Measurements from ENCODE around the gene CDK6.

CDK6 gene

GRCh38 chr7:92793656-92794205, 42.6 kb downstream of the CDK6 start:
- no peak for DNase-seq (ENCODE audit: low read depth in 2 of 2)

GRCh38 chr7:92790992-92791391, 45.4 kb downstream of the CDK6 start:
- no peak for DNase-seq (ENCODE audit: low read depth in 2 of 2)

GRCh38 chr7:92788559-92789183, 47.7 kb downstream of the CDK6 start:
- DNase-seq (ENCODE audit: low read depth in 2 of 2), result no peak

DNA sequence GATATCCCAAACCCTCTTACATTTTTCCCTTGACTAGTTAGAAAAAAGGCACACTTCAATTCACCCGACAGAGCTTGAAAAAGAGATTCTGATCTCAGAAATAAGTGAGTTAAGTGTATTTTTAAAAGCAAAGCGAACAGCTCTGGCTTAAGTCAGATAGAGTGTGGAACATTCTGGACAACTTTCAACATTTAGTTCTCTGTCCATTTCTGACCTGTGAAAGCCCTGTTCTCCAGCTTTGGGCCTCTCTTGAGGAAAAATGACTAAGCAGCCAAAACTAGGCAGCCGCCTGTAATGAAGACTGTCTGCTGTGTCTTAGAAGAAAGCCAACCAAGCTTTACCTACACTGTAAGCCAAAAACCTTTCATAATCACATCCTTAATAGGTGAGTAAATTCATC, 50.5 kb downstream of the CDK6 start:
- DNase-seq (ENCODE audit: low read depth in 2 of 2), result no peak

- no peak for DNase-seq (ENCODE audit: low read depth in 2 of 2)
These were observed 51.4 kb downstream of the CDK6 start for GRCh38 chr7:92784935-92785334.

GRCh38 chr7:92783260-92784201, 52.8 kb downstream of the CDK6 start:
- no peak for DNase-seq (ENCODE audit: low read depth in 2 of 2)

- DNase-seq (ENCODE audit: low read depth in 2 of 2), result no peak
These were observed 53.5 kb downstream of the CDK6 start for GRCh38 chr7:92782855-92783254.

- no peak for DNase-seq (ENCODE audit: low read depth in 2 of 2)
These were observed 54.1 kb downstream of the CDK6 start for GRCh38 chr7:92782236-92782635.

- no peak for DNase-seq (ENCODE audit: low read depth in 2 of 2)
These were observed 55.2 kb downstream of the CDK6 start for GRCh38 chr7:92781117-92781720.

- DNase-seq (ENCODE audit: low read depth in 2 of 2), result no peak
These were observed 57.4 kb downstream of the CDK6 start for GRCh38 chr7:92778972-92779371.

DNA sequence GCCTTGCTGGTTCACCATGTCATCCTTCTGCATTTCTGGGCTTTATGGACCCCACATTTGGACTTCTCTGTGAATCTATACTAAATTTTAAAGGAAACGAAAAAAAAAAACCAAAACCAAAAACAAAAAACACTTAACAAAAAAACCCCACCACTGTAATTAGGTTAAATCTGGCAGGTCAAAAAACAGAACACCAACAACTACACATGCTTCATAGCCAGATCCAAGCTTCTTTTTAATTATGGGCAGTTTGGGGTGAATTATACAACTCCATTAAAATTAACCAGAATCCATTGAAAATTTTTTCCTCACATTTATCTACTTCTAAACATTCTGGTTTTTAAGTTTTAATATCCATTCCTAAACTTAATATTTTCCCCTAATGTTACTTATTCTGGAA, 58.4 kb downstream of the CDK6 start:
- DNase-seq (ENCODE audit: low read depth in 2 of 2), result no peak

DNA sequence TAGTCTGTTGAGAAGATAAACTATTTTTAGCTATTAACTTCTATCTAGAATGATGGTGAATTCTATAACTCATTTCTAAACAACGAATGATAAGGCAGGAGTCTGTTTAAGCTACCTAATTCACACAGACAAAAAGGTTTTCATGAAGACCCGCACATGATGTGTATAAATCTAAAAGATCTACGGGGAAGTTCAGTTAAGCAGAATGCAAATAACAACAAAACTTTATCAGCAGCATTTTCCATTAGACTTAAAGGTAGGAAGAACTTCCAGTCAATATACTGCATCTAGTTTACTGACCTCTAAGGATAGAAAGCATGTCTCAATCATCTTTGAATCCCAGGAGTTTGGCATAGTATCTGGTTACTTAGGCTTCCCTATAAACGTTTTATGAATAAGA, 62.6 kb downstream of the CDK6 start:
- no peak for DNase-seq (ENCODE audit: low read depth in 2 of 2)

DNA sequence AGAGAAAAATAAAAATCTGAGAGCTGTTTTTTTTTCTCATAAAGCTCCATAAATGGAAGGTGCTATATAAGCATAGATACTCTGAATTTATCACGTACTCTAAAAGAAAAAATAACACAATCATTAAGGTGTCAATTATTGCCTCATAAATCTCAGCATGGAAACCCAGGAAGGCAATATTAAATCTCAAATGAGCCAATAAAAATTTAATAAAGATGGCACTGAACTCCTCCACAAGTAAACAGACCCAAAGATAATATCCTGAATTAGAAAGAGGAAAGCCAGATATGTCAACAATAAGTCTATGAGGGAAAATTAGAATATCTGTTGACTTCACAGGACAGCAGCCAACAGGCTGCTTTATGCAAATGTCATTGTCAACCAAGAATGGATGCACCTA, 66.5 kb downstream of the CDK6 start:
- DNase-seq (ENCODE audit: low read depth in 2 of 2), result no peak

DNA sequence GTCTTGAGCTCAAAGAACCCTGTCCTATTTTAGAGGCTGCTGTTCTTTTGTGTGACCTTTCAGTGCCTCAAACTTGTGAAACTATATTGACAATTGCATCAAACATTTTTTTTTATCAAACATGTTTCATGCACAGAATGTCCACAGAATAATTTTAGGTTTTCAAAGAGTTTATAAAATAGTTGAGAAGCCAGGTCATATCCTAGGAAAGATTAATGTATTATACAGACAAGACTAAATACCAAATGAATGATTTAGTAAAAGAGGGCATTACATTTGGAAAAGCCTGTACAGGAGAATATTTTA, 67.0 kb downstream of the CDK6 start:
- DNase-seq (ENCODE audit: low read depth in 2 of 2), result no peak

GRCh38 chr7:92768501-92769393, 67.6 kb downstream of the CDK6 start:
- peak in 1 of 2 donors; percentile 23 for DNase-seq (ENCODE audit: low read depth in 2 of 2)

DNA sequence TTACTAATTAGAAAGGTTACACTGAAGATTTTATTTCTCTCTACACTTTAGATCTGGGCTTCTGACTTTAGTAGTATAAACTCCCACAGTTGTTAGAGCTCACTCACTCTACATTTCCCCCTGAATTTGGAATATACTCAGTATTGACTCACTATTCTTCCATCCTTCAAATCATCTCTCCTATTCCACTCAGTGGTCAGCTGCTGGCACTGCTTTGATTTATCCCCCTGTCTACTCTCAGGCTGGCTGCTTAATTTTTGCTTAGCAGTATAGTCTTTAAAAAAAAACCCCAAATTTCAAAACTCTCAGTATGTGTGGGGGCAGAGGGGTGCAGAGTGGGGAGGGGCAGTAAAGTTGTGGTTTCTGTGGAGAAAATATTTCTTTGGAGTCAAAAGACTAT, 68.9 kb downstream of the CDK6 start:
- DNase-seq (ENCODE audit: low read depth in 2 of 2), result no peak

DNA sequence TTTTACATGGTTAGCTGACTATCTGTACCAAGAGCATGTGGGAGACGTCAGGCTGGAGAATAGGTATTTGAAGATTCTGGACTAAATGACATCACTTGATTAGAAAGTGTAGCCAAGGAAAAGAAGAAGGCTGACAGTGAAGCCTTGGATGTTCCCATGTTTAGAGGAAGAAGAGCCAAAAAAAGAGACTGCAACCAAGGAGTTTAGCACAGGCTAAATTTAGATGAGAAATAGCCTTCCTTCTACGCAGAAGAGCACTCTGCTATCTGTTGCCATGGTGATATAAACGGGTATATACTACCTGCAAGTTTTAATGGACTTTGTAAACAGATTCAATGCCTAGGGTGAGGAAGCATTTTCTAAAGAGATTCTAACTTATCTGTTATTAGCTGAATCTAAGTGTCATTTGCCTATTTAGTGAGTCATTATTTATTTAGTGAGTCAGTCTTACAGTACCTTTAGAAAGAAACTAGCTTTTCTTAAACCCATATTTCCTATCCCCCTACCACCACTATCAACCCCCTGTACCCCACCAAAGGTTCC, 69.8 kb downstream of the CDK6 start:
- DNase-seq (ENCODE audit: low read depth in 2 of 2), result no peak

- DNase-seq (ENCODE audit: low read depth in 2 of 2), result no peak
These were observed 70.6 kb downstream of the CDK6 start for GRCh38 chr7:92765725-92766124.

DNA sequence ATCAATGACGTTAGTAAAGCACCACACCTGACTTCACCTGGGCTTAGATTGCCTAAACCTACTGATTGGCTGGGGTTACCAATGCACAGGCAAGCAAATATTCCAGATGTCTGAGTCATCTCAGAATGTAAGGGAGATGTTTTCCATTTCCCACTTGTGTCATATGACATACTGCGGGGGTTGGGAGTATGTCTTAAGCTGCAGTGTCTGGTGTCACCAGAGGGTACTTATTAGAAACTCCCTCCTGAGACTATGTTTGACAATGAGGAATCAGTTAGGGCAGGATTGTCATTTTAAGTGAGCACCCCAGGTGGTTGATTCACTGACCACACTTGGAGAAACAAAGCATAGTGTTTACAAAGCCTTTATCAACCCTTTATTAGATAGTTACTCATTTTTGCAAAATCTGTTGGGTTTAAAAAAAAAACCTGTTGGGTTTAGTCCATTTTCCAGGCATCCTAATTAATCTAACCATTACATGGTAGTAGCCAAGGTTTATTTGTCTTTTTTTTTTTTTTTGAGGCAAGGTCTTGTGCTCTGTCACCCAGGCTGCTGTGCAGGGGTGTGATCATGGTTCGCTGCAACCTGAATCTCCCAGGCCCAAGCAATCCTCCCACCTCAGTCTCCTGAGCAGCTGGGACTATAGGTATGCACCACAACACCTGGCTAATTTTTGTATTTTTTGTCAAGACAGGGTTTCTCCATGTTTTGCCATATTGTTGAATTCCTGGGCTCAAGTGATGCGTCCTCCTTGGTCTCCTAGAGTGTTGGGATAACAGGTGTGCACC, 72.5 kb downstream of the CDK6 start:
- DNase-seq (ENCODE audit: low read depth in 2 of 2), result no peak

GRCh38 chr7:92762851-92763250, 73.5 kb downstream of the CDK6 start:
- DNase-seq (ENCODE audit: low read depth in 2 of 2), result no peak
